WTC11 (cell line): ENCODE measurements around the gene WNK1.

ENCODE experiments used
- CREB1 ChIP-seq: sonication (generic); formaldehyde crosslinking; IDR thresholded peaks from 2 replicates; pipeline ENCODE4 v1.8.0; 2023; ENCODE audit warnings: mild to moderate bottlenecking, missing genetic modification reagents
- CTCF ChIP-seq: fragments of 200-600 bp; IDR thresholded peaks from 2 replicates; pipeline ENCODE4 v1.8.0; 2022; ENCODE audit warnings: antibody characterized with exemption

GRCh38 chr12:720231-720941 lies 32.0 kb upstream of the WNK1 start:
- no peak for TF ChIP-seq CTCF
- no peak for TF ChIP-seq CREB1
